A673 (cell line): ENCODE measurements around the gene NUDCD2.

ENCODE experiments used
- CTCF ChIP-seq: fragments of 300-800, 200-600 bp; sonication (generic); conservative IDR thresholded peaks from 2 replicates; pipeline ENCODE4 v1.5.1; 2017; ENCODE audit warnings: low read depth, mild to moderate bottlenecking, antibody characterized with exemption, low read length, moderate library complexity, mixed read lengths
- EZH2 ChIP-seq: fragments of 200-600 bp; sonication (generic); IDR thresholded peaks from 2 replicates; pipeline ENCODE4 v1.6.1; 2017; ENCODE audit warnings: borderline replicate concordance, low read depth, mild to moderate bottlenecking, mixed read lengths, antibody characterized with exemption, low read length; ENCODE audit not compliant: poor library complexity, severe bottlenecking

GRCh38 chr5:163433271-163433670 lies 26.6 kb downstream of the NUDCD2 start:
- TF ChIP-seq CTCF (no peak), EZH2 (no peak)
